ENCODE data around the gene IFRD2. TPM values are rescaled to one million over a fixed set of nuclear protein-coding genes. Genes with fewer than 3 reads are reported as not detected.
"Not testable (repeated sequence)": the region's sequence is repeated elsewhere in the genome, so short reads cannot be mapped to it uniquely, and the experiment has no call there.

The IFRD2 gene
- total RNA-seq, 2 experiments from 2014 or later: 50.0 to 59.0 TPM

DNA sequence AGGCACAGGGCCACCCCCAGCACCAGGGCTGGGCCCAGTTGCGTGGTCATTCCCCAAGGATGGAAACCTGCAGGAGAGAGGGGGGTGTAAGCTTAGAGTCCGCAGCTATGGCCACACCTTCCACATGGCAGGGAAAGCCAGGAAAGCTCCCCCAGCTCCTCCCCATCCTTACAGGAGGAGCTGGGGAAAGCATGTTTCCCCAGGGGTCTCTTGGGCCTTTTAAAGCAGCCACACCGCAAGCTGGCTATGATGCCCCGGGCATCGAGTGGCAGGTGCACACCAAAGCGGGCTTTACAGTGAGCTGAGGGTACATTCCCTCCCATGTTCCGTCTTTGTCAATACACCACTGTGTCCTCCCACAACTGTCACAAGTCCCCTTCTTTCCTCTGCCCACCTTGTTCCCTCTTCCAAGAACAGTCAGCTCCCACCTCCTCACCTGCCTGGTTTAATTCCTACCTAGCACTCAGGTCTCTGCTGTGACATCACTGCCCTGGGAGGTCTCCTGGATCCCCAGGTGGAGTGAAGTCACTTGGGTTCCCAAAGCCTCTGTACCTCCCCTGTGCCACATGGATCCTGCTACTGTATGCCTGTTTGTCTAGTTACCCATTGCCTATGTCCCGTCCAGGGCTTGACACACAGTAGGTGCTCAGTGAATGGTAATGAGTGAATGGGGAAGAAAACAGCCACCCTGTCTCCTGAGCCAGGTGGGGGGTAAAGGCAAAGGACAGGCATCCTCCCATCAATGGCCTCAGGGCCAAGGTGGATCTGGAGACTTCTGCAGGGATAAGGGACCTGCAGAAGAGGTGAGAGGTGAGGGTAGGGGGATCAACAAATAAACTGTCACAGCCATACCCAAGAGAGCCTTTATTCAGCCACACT is 3.6 kb upstream of the IFRD2 start:
- H3K4me3 Mint-ChIP-seq: no peak overlapping the region
- H3K36me3 Mint-ChIP-seq: peaks cover 1% of the 10 kb centered on the region

DNA sequence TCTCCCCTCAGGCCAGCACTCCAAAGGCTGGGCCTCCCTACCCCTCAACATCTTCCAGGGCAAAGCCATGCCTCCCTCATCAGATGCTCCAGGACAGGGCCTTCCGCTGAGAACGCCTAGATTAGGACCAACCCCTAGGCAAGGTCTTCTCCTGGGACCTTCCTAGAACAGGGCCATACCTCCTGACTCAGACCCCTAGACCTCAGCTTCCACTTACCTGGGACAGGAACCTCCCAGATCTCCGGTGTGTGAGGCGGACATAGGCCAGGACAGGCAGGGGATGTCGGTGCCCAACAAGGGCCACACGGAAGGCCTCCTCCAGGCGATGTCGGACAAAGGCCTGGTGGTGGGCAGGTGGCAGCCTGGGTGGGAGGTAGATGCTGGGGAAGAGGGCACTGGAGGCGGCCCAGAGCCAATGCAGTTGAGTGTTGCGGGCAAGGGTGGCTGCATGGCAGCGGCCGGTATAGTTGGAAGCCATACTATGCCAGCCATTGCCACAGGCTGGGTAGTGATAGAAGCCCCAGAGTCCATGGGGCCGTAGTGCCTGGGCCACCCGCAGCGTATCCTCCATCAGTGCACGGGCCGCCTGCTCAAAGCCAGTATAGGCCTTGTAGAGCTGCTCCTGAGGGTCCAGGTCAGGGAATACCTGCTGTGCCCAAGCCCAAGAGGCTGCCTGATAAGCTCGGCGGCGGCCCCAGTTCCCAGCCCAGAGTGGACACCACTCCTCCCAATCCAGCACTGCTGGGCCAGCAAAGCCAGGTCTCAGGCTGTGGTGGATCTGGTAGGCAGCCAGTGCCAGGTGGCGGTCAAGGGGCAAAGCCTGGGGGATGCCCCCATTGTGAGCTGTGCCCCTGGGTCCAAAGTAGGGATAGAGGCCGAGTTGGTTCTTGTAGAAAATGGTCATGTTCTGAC is 2.5 kb upstream of the IFRD2 start:
- no peaks in the 10 kb centered on the region for H3K27me3 Mint-ChIP-seq
- POLR2A ChIA-PET: interaction anchor here (0.5 to 8.0 kb wide), 2 partner anchors 44 to 58 kb away, joined by 3 to 89 read pairs; partner anchors contain the start of gene RASSF1
- DNase-seq (no peak), ATAC-seq (ENCODE audit: low read depth) (no peak)
- peaks cover 1% of the 10 kb centered on the region for H3K36me3 Mint-ChIP-seq
- H3K9me3 Mint-ChIP-seq: no peaks in the 10 kb centered on the region
- H3K4me1 Mint-ChIP-seq: peaks cover 23% of the 10 kb centered on the region
- H3K27ac Mint-ChIP-seq: peak overlapping the region; percentile 12
- H3K4me3 Mint-ChIP-seq: no peak overlapping the region

More for the DNA sequence above, 3.6 kb upstream of the IFRD2 start:
- POLR2A ChIA-PET: interaction anchor here (1.5 to 8.0 kb wide), 3 partner anchors 11 to 43 kb away, joined by 3 to 89 read pairs (median 3); partner anchors contain the start of gene RASSF1
- DNase-seq: no peak
- no peaks in the 10 kb centered on the region for H3K27me3 Mint-ChIP-seq
- H3K27ac Mint-ChIP-seq: peak overlapping the region; percentile 31
- ATAC-seq (ENCODE audit: low read depth): no peak
- H3K4me1 Mint-ChIP-seq: peaks cover 32% of the 10 kb centered on the region
- no peaks in the 10 kb centered on the region for H3K9me3 Mint-ChIP-seq

DNA sequence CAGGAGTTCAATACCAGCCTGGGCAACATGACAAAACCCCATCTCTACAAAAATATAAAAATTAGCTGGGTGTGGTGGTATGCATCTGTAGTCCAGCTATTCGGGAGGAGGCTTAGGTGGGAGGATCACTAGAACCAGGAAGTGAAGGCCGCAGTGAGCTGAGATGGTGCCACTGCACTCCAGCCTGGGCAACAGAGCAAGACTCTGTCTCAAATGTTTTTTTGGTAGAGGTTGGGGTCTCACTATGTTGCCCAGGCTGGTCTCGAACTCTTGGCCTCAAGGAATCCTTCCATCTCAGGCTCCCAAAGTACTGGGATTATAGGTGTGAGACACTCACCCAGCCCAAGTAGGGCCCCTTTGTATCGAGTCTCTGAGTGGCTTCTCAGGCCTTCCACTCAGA is 1.9 kb upstream of the IFRD2 start:
- H3K4me1 Mint-ChIP-seq: peaks cover 22% of the 10 kb centered on the region
- H3K27ac Mint-ChIP-seq: peak overlapping the region; percentile 60

DNA sequence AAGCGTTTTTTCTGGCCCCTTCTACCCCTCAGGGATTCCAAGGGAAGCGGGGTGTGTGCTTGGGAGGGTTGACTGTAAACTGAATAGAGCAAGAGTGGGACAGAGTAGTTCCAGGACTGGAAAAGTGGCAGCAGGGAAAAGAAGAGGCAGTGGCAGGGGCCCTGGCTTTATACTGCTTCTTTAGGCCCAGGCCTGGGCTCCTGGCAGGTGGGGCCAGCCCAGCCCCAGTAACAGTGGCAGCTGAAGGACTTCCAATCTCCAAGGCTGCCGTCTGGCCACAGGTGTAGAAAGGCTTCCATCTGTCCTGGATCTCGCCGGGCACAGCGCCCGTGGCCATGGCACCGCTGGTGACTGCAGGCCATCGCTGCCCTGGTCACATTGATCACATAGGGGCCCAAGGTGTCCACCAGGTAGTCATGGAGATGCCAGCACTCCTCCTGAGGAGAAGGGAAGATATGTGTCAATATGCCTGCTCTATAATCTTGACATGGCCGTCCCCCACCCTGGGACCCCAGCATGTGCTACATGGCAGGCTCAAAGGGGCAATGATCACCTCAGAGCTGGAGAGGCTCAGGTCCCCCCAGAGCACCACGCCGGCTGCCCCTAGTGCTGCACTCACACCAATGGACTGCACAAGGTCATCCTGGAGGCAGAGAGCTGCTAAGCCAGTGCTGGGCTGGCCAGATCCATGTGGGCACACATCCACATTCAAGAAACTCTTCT is 1.0 kb upstream of the IFRD2 start:
- Mint-ChIP-seq H3K27ac (peak overlapping the region; percentile 99), H3K9me3 (no peaks in the 10 kb centered on the region), H3K27me3 (no peaks in the 10 kb centered on the region), H3K36me3 (peaks cover 1% of the 10 kb centered on the region), H3K4me1 (peaks cover 22% of the 10 kb centered on the region), H3K4me3 (peak overlapping the region; percentile 88)
- POLR2A ChIA-PET: interaction anchor here (0.9 to 8.0 kb wide), 10 partner anchors 11 to 295 kb away, joined by 3 to 89 read pairs (median 6); partner anchors contain the start of genes CYB561D2, LSMEM2, NPRL2 and RASSF1
- DNase-seq (no peak), ATAC-seq (ENCODE audit: low read depth) (no peak)

More for the DNA sequence above, 1.9 kb upstream of the IFRD2 start:
- POLR2A ChIA-PET: interaction anchor here (0.5 to 8.0 kb wide), 3 partner anchors 34 to 59 kb away, joined by 3 to 89 read pairs (median 3); partner anchors contain the start of gene RASSF1
- Mint-ChIP-seq H3K9me3 (no peaks in the 10 kb centered on the region), H3K27me3 (no peaks in the 10 kb centered on the region), H3K36me3 (peaks cover 1% of the 10 kb centered on the region), H3K4me3 (no peak overlapping the region)
- no peak for ATAC-seq (ENCODE audit: low read depth)
- DNase-seq: no peak

DNA sequence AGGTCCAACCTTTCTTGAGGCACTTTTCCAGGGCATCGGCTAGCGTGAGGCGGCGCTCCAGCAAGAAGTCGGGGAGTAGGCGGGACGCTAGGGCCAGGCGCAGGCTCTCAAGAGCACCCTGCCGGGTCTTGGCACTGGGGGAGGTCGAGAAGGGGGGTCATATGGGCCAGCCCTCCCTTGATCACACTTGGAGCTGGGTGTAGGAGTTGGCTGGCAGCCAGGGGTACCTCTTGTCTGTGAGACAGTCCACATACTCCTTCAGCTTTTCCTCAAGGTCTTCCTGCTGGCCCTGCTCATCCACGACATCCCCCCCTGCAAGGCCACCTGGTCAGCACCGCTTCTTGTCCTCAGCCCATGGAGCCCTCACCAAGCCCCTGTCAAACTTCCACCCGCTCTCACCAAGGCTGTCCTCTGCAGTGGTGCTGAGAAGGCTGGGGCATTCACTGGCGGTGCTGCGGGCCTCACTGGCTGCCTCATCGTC is 2.0 kb downstream of the IFRD2 start:
- H3K27ac Mint-ChIP-seq: peak overlapping the region; percentile 42
- no peak overlapping the region for H3K4me3 Mint-ChIP-seq
- DNase-seq (no peak), ATAC-seq (ENCODE audit: low read depth) (no peak)
- peaks cover 14% of the 10 kb centered on the region for H3K4me1 Mint-ChIP-seq
- no peaks in the 10 kb centered on the region for H3K27me3 Mint-ChIP-seq
- POLR2A ChIA-PET: no interaction called here
- peaks cover 2% of the 10 kb centered on the region for H3K36me3 Mint-ChIP-seq
- no peaks in the 10 kb centered on the region for H3K9me3 Mint-ChIP-seq

DNA sequence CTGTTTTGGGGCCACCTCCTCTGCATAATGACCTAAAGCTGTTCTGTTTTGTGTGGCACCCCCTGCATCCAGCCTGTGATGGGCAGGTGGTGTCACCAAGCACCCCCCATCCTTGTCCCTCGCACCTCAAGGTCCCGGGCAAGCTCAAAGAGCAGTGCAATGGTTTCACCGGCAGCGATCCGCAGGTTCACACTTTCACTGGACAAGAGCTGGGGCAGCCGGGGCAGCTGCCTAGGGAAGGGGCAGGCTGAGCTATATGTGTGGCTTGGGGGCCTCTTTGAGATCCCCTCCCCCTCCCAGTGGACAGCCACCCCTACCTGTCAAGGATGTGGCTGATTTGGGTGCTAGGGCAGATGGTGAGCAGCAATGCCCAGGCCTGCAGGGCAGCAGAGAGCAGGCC is 3.1 kb downstream of the IFRD2 start:
- DNase-seq: no peak
- ATAC-seq (ENCODE audit: low read depth): no peak
- POLR2A ChIA-PET: no interaction called here

DNA sequence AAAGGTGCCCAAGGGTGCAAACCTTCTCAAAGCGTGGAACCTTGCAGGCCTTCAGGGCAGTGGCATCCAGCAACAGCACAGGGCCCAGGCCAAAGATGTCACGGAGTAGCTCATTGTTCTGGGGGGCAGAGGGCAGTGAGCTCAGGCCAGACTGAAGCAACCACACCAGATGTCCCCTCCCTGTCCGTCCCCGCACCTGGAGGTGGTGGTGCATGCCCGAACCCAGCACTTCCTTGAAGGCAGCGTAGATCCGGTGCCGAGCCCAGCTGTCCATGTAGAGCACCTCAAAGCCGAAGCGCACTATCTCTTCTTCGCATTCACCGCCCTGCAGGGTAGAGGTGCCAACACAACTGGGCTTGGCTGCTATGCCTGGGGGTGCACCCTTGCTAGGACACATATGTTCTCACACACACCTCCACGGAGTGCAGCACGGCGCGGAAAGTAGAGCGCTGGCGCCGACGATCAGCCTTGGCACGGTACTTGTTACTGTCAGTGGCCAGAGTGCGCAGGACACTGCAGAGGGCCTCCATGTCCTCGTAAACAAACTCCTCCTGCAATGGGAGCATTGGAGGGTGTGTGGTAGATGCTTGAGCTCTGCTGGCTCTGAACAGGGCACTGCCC is 3.7 kb downstream of the IFRD2 start:
- no peak overlapping the region for H3K4me3 Mint-ChIP-seq
- no peaks in the 10 kb centered on the region for H3K9me3 Mint-ChIP-seq
- H3K27me3 Mint-ChIP-seq: no peaks in the 10 kb centered on the region
- ATAC-seq (ENCODE audit: low read depth) (no peak), DNase-seq (no peak)
- H3K27ac Mint-ChIP-seq: no peak overlapping the region
- H3K36me3 Mint-ChIP-seq: peaks cover 2% of the 10 kb centered on the region
- POLR2A ChIA-PET: no interaction called here
- H3K4me1 Mint-ChIP-seq: peaks cover 14% of the 10 kb centered on the region

More for the DNA sequence above, 3.1 kb downstream of the IFRD2 start:
- Mint-ChIP-seq H3K27ac (no peak overlapping the region), H3K9me3 (no peaks in the 10 kb centered on the region), H3K27me3 (no peaks in the 10 kb centered on the region), H3K4me1 (peaks cover 14% of the 10 kb centered on the region), H3K36me3 (peaks cover 2% of the 10 kb centered on the region), H3K4me3 (no peak overlapping the region)

DNA sequence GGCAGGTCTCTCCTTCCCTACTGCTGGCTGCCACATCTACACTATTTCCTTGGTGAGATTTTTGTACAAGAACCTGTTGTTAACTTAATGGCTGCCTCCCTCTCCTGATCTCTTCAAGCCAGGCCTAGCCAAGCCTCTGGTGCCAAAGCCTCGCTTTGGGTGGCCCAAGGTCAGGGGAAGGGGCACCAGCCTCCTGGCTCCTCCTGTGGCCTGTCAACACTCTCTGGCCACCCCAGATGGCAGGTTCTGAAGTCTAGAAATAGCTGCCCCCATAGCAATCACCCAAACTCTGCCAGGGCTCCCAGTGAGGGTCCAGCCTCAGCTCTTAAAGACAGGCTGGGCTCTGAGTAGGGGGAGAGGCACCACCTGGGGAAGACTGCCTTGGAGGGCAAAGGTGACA is 5.0 kb downstream of the IFRD2 start:
- no peak overlapping the region for H3K4me3 Mint-ChIP-seq
- no peak for DNase-seq
- no peak overlapping the region for H3K27ac Mint-ChIP-seq
- ATAC-seq (ENCODE audit: low read depth): no peak
- no peaks in the 10 kb centered on the region for H3K9me3 Mint-ChIP-seq
- H3K36me3 Mint-ChIP-seq: peaks cover 2% of the 10 kb centered on the region
- H3K4me1 Mint-ChIP-seq: peaks cover 6% of the 10 kb centered on the region
- POLR2A ChIA-PET: no interaction called here
- H3K27me3 Mint-ChIP-seq: no peaks in the 10 kb centered on the region

DNA sequence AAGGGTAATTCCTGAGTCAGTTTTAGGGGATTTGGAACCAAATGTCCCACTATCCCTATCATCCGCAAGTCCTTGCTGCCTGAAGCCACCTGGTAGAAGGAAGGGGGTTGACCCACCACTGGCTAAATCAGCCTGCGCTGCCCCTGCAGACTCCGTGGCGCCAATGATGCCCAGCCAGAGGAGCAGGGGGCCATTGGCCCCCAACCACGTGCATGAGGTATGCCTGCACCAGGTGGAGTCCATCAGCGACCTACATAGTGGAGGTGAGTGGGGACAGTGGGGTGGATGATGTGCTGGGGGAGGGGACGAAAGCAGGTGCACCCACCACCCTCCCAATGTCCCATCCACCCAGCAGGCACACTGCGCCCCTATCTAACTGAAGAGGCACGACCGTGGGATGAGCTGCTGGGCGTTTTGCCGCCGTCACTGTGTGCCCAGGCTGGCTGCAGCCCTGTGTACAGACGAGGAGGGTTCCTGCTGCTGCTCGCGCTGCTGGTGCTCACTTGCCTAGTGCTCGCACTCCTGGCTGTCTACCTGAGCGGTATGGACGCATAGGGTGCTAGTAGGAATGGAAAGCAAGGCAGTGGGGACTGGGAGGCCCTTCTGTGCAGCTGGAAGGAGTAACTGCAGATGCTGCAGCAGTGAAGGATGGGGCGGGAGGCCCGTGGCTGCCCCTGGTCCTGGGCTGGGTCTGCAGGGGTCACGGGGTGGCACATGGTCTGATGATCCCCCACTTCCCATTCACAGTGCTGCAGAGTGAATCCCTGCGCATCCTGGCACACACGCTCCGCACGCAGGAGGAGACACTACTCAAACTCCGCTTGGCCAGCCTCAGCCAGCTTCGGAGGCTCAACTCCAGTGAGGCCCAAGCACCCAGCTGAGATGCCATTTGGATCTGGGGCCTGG is 5.7 kb downstream of the IFRD2 start:
- POLR2A ChIA-PET: no interaction called here
- no peak for DNase-seq
- Mint-ChIP-seq H3K4me3 (no peak overlapping the region), H3K9me3 (no peaks in the 10 kb centered on the region), H3K36me3 (peaks cover 2% of the 10 kb centered on the region), H3K27ac (no peak overlapping the region), H3K4me1 (peaks cover 6% of the 10 kb centered on the region), H3K27me3 (no peaks in the 10 kb centered on the region)
- no peak for ATAC-seq (ENCODE audit: low read depth)

DNA sequence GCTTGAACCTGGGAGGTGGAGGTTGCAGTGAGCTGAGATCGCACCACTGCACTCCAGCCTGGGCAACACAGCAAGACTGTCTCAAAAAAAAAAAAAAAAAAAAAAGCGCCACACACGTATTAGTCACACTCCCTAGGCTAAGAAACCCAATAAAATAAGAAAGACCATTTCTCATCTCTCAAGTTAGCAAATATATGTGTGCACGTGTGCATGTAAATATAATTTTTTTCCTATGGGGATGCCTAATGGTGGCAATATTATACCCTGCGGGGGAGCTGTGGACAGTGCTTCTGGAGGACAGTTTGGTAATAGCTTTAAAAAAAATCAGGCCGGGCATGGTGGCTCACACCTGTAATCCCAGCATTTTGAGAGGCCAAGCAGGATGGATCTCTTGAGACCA is 8.1 kb downstream of the IFRD2 start:
- H3K36me3 Mint-ChIP-seq; H3K9me3 Mint-ChIP-seq; H3K4me3 Mint-ChIP-seq; ATAC-seq (ENCODE audit: low read depth); DNase-seq; H3K4me1 Mint-ChIP-seq; H3K27ac Mint-ChIP-seq; H3K27me3 Mint-ChIP-seq: not testable (repeated sequence)
- POLR2A ChIA-PET: interaction anchor here (0.7 to 1.1 kb wide), 3 partner anchors 13 to 93 kb away, joined by 3 to 4 read pairs (median 3); no protein-coding TSS in a partner anchor

DNA sequence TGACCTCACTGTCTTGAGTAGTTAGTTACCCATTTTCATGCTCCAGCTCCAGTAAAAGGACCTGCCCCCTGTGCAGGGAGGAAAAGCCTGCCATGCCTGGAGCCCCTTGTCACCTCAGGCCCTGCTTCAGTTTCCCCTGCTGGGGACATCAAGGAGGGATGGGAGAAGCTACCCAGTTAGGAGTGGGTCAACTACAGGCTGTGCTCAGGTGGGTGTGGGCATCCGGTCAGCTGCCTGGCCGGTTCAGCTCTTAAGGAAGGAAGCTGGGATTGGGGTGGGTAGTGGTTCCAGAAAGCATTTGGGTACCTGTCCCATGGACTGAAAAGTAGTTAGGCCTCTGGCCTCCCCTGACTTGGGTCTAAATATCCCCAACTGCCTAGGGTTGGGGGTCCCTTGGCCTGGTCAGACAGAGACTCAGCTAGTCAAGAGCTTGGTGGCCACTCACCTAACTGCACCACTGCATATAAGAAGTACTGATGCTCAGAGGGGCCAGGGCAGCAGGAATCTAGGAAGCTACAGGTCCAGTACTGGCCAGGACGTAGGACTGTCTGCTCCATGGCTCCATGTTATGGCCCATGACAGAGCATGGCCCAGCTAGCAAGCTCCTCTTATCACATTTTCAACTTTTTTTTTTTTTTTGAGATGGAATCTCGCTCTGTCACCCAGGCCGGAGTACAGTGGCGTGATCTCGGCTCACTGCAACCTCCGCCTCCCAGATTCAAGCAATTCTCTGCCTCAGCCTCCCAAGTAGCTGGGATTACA is 12.8 kb downstream of the IFRD2 start:
- H3K4me3 Mint-ChIP-seq: no peak overlapping the region
- peaks cover 31% of the 10 kb centered on the region for H3K27me3 Mint-ChIP-seq
- H3K4me1 Mint-ChIP-seq: peaks cover 10% of the 10 kb centered on the region
- H3K27ac Mint-ChIP-seq: no peak overlapping the region
- ATAC-seq (ENCODE audit: low read depth) (no peak), DNase-seq (no peak)
- no peaks in the 10 kb centered on the region for H3K36me3 Mint-ChIP-seq
- POLR2A ChIA-PET: interaction anchor here (0.7 to 1.8 kb wide), 2 partner anchors 13 to 96 kb away, joined by 4 to 5 read pairs; partner anchors contain the start of gene IFRD2
- no peaks in the 10 kb centered on the region for H3K9me3 Mint-ChIP-seq

Data from activated naive CD8-positive, alpha-beta T cell treated with anti-CD3 and anti-CD28 coated beads, Interleukin-2, amount 10 ng/mL, durations not matched to agents 7 days and 5 days (primary cell).